HCT116 (cell line): ENCODE results near the gene MYO5C. TPM values are rescaled to one million over a fixed set of nuclear protein-coding genes. Genes with fewer than 3 reads are reported as not detected.

Experiments
- ATAC-seq: fragments of 200-7000 bp; cut with Tn5 transposase; 2 replicates; pipeline ENCODE4 v1.9.1; 2020; ENCODE audit warnings: mild to moderate bottlenecking, moderate library complexity
- BruUV-seq: library from RNA; stranded (reverse); fragments of 400-500 nt; replicated peaks from 2 replicates; lab custom pipeline; 2021; lab: Mats Ljungman, UMichigan
- CTCF ChIA-PET: fragments of 300-600 bp; sonication (Branson Sonifier 250); formaldehyde crosslinking; loops from one replicate; lab custom pipeline; 2021; ENCODE audit warnings: antibody characterized with exemption; lab: Charles Lee
- POLR2A ChIA-PET: fragments of 300-600, 350-600 bp; sonication (Branson Sonifier 250); formaldehyde crosslinking; loops from one replicate; lab custom pipeline; 2021; ENCODE audit warnings: antibody characterized with exemption; lab: Charles Lee
- RAD21 ChIA-PET, 2 experiments: fragments of 300-600 bp; sonication (Branson Sonifier 250); formaldehyde crosslinking; loops; one replicate each; lab custom pipeline; 2023; ENCODE audit warnings: low total read pairs in 2 of 2; ENCODE audit not compliant: uncharacterized antibody in 2 of 2, unreplicated experiment in 2 of 2, low non-redundant PET in 1 of 2; lab: Charles Lee
- DNase-seq: peaks from one replicate; pipeline ENCODE4 v3.0.0-alpha.2; 2010; ENCODE audit warnings: low read depth, low spot score
- H2AFZ ChIP-seq: fragments of 200-600 bp; shearing (Covaris generic), sonication (generic); 2 replicates; pipeline ENCODE4 v1.6.1; 2017; ENCODE audit warnings: low read depth, mixed run types, mixed read lengths, antibody characterized with exemption, low read length; ENCODE audit not compliant: poor library complexity, severe bottlenecking
- H3K27ac ChIP-seq: 2 replicates; pipeline ENCODE4 v1.5.1; 2012; ENCODE audit warnings: low read depth, low read length
- H3K27me3 ChIP-seq: fragments of 200-600 bp; sonication (generic); 2 replicates; pipeline ENCODE4 v1.6.1; 2016; ENCODE audit warnings: mixed run types, low read length, mixed read lengths; ENCODE audit not compliant: insufficient read depth
- H3K36me3 ChIP-seq, 2 experiments: fragments of 200-500 bp in 1 of 2; fragments of 200-600 bp in 1 of 2; sonication (Bioruptor generic) in 1 of 2; sonication (generic) in 1 of 2; 2 replicates each; pipeline versions ENCODE4 v1.5.1 to v1.6.1; 2014 to 2016; ENCODE audit warnings: low read length in 2 of 2, inconsistent platforms in 1 of 2, mixed read lengths in 1 of 2, mixed run types in 1 of 2; ENCODE audit not compliant: insufficient read depth in 2 of 2, control insufficient read depth in 1 of 2
- H3K4me1 ChIP-seq, 2 experiments: fragments of 200-600 bp in 1 of 2; sonication (generic) in 1 of 2; 2 replicates each; pipeline versions ENCODE4 v1.5.1 to v1.6.1; 2012 to 2017; ENCODE audit warnings: low read length in 2 of 2, inconsistent platforms in 1 of 2, mild to moderate bottlenecking in 1 of 2, mixed read lengths in 1 of 2, mixed run types in 1 of 2, moderate library complexity in 1 of 2; ENCODE audit not compliant: insufficient read depth in 2 of 2, control insufficient read depth in 1 of 2
- H3K4me2 ChIP-seq: fragments of 200-600 bp; sonication (generic); 2 replicates; pipeline ENCODE4 v1.6.1; 2017; ENCODE audit warnings: mixed run types, low read length, mixed read lengths
- H3K4me3 ChIP-seq, 2 experiments: fragments of 200-600 bp in 1 of 2; sonication (generic) in 1 of 2; replicated peaks in 1 of 2; 2 replicates each; pipeline ENCODE4 v1.5.1; 2011 to 2016; ENCODE audit warnings: low read length in 2 of 2, control low read depth in 1 of 2, low read depth in 1 of 2, mild to moderate bottlenecking in 1 of 2, mixed read lengths in 1 of 2, mixed run types in 1 of 2
- H3K79me2 ChIP-seq: fragments of 200-600 bp; sonication (generic); 2 replicates; pipeline ENCODE4 v1.6.1; 2017; ENCODE audit warnings: mild to moderate bottlenecking, mixed run types, low read length, moderate library complexity, mixed read lengths; ENCODE audit not compliant: insufficient read depth
- H3K9ac ChIP-seq: fragments of 200-600 bp; sonication (generic); 2 replicates; pipeline ENCODE4 v1.6.1; 2016; ENCODE audit warnings: low read length, mixed read lengths
- H3K9me2 ChIP-seq: fragments of 200-600 bp; sonication (generic), shearing (Covaris generic); 2 replicates; pipeline ENCODE4 v1.6.1; 2017; ENCODE audit warnings: mixed run types, mild to moderate bottlenecking, moderate library complexity; ENCODE audit not compliant: insufficient read depth
- H3K9me3 ChIP-seq, 2 experiments: fragments of 200-500 bp in 1 of 2; fragments of 200-600 bp in 1 of 2; sonication (Bioruptor generic) in 1 of 2; sonication (generic) in 1 of 2; 2 replicates each; pipeline ENCODE4 v1.6.1; 2014 to 2017; ENCODE audit warnings: low read length in 2 of 2, mixed read lengths in 2 of 2, inconsistent platforms in 1 of 2, low read depth in 1 of 2, mild to moderate bottlenecking in 1 of 2, mixed run types in 1 of 2, moderate library complexity in 1 of 2; ENCODE audit not compliant: control insufficient read depth in 1 of 2, insufficient read depth in 1 of 2
- H4K20me1 ChIP-seq: fragments of 200-600 bp; sonication (generic), shearing (Covaris generic); 2 replicates; pipeline ENCODE4 v1.6.1; 2017; ENCODE audit warnings: mixed run types, mild to moderate bottlenecking, moderate library complexity; ENCODE audit not compliant: insufficient read depth
- CEBPB ChIP-seq: IDR thresholded peaks from 2 replicates; pipeline ENCODE4 v1.6.1; 2012; ENCODE audit warnings: low read depth
- ELF1 ChIP-seq: IDR thresholded peaks from 2 replicates; pipeline ENCODE4 v1.6.1; 2012; ENCODE audit warnings: low read depth, borderline replicate concordance
- EZH2 ChIP-seq: fragments of 200-600 bp; sonication (generic); IDR thresholded peaks from 2 replicates; pipeline ENCODE4 v1.6.1; 2017; ENCODE audit warnings: antibody characterized with exemption, mixed run types
- EZH2phosphoT487 ChIP-seq: fragments of 200-600 bp; IDR thresholded peaks from 2 replicates; pipeline ENCODE4 v1.6.1; 2018; ENCODE audit warnings: antibody characterized with exemption, borderline replicate concordance
- JUND ChIP-seq: IDR thresholded peaks from 2 replicates; pipeline ENCODE4 v1.6.1; 2012
- POLR2A ChIP-seq: IDR thresholded peaks from 2 replicates; pipeline ENCODE4 v1.7.0; 2011; ENCODE audit warnings: borderline replicate concordance; ENCODE audit not compliant: insufficient read depth, insufficient read length; ENCODE audit errors: extremely low read depth
- RAD21 ChIP-seq: IDR thresholded peaks from 2 replicates; pipeline ENCODE4 v1.6.1; 2012; ENCODE audit warnings: low read depth, mild to moderate bottlenecking
- REST ChIP-seq: IDR thresholded peaks from 2 replicates; pipeline ENCODE4 v1.6.1; 2012; ENCODE audit warnings: low read depth
- SP1 ChIP-seq: IDR thresholded peaks from 2 replicates; pipeline ENCODE4 v1.6.1; 2012; ENCODE audit warnings: low read depth
- TCF7L2 ChIP-seq: IDR thresholded peaks from 2 replicates; pipeline ENCODE4 v1.7.0; 2011; ENCODE audit warnings: borderline replicate concordance, inconsistent platforms; ENCODE audit not compliant: insufficient read depth, insufficient read length; ENCODE audit errors: extremely low read depth
- YY1 ChIP-seq: IDR thresholded peaks from 2 replicates; pipeline ENCODE4 v1.6.1; 2011; ENCODE audit warnings: low read length, low read depth, moderate library complexity, mild to moderate bottlenecking; ENCODE audit not compliant: insufficient replicate concordance; ENCODE audit errors: extremely low read depth
- ZNF274 ChIP-seq: fragments of 200-500 bp; sonication (Bioruptor generic); IDR thresholded peaks from 2 replicates; pipeline ENCODE4 v1.6.1; 2014; ENCODE audit warnings: mild to moderate bottlenecking, low read depth, low read length, inconsistent platforms
- intact Hi-C: fragments of 100-400 bp; cut with micrococcal nuclease; formaldehyde crosslinking; loops from 2 replicates; pipeline ENCODE4 v1.10.0; 2022
- total RNA-seq: library from RNA; stranded (reverse); gene quantifications from one replicate; pipeline ENCODE4 v1.2.1, GENCODE V29; 2021; ENCODE audit not compliant: unreplicated experiment

Gene MYO5C
- total RNA-seq, 1 experiment from 2014 or later = 34.0 TPM

DNA sequence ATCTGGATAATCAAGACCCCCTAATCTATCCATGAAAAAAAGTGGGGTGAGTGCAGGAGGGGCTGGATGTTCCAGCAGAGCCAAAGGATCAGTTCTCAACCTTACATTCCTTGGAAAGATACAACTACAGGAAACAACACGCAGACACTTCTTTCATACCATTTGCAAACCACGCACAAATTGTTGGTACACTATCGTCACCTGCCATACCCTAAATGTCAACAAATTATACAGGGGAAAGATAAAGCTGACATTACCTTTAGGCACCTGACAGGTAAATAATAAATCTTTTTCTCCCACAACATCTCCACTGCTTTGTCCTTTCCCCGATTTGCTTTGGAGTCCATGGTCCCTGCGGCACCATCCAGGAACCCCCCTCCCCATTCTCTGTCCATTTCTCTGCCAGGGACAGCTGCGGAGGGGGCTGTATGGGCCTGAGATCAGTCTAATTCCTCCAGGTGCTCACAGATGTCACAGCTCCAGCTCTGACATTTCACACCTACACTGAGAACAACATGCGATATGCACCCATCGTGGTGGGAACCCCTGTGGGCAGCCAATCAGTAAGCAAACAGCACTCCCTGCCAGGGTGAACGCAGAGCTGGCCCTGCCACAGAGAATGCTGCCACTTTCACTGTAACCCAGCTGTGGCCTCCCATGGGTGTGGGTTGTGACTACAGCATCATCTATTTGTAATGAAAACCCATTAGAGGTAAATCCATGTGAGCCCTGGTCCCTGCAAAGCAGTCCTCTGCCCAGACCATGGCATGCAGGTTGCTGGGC is 145.4 kb downstream of the MYO5C start (continued):
- TF ChIP-seq ELF1 = no peak

DNA sequence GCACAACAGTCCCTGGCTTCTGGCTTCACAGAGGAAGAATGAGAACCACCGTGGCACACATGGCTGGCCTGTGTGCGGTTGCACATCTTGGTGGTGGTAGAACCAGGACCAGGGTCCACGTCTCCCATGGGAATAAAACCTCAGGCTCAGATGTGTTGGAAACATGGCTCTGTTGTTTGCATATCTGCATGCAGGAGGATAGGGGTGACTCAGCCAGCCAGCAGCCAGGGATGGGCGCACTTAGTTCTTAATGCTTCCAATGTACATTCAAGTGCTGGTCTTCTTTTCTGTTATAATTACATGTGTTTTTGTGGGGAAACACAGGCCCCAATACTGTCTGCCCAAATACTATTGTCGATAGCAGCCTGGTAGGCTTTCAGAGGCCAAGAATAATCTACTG is 147.2 kb downstream of the MYO5C start:
- Histone ChIP-seq H3K27ac (no peak overlapping the region), H3K9me3 (no peaks in the 10 kb centered on the region), H3K27me3 (no peaks in the 10 kb centered on the region), H3K4me1 (peaks cover 0 to 13% of the 10 kb centered on the region in 2 experiments; a peak in 2 of 4 replicates), H3K36me3 (peaks cover 0 to 2% of the 10 kb centered on the region in 2 experiments; a peak in 1 of 4 replicates), H3K4me2 (no peak overlapping the region), H3K4me3 (no peak overlapping the region), H3K9me2 (no peaks in the 10 kb centered on the region), H3K79me2 (no peaks in the 10 kb centered on the region), H3K9ac (no peak overlapping the region), H2AFZ (no peak overlapping the region), H4K20me1 (no peaks in the 10 kb centered on the region)
- CTCF ChIA-PET = no interaction called here
- no peak for DNase-seq
- POLR2A ChIA-PET = no interaction called here
- BruUV-seq = no TSS peak
- TF ChIP-seq EZH2phosphoT487 = no peak
- TF ChIP-seq TCF7L2 = no peak
- TF ChIP-seq CEBPB = no peak
- no peak for TF ChIP-seq POLR2A
- TF ChIP-seq SP1 = no peak
- no peak for TF ChIP-seq JUND
- TF ChIP-seq ZNF274 = no peak
- no peak for TF ChIP-seq REST
- no peak for TF ChIP-seq RAD21
- no peak for TF ChIP-seq EZH2
- TF ChIP-seq ELF1 = no peak
- no peak for TF ChIP-seq YY1
- intact Hi-C loops = no loop called here
- ATAC-seq = no peak
- RAD21 ChIA-PET = no interaction called here
